ENCODE results near the gene SCUBE3. TPM values are rescaled to one million over a fixed set of nuclear protein-coding genes. Genes with fewer than 3 reads are reported as not detected.

The SCUBE3 gene
- total RNA-seq, 1 donor from 2014 or later, result 0.56 TPM

DNA sequence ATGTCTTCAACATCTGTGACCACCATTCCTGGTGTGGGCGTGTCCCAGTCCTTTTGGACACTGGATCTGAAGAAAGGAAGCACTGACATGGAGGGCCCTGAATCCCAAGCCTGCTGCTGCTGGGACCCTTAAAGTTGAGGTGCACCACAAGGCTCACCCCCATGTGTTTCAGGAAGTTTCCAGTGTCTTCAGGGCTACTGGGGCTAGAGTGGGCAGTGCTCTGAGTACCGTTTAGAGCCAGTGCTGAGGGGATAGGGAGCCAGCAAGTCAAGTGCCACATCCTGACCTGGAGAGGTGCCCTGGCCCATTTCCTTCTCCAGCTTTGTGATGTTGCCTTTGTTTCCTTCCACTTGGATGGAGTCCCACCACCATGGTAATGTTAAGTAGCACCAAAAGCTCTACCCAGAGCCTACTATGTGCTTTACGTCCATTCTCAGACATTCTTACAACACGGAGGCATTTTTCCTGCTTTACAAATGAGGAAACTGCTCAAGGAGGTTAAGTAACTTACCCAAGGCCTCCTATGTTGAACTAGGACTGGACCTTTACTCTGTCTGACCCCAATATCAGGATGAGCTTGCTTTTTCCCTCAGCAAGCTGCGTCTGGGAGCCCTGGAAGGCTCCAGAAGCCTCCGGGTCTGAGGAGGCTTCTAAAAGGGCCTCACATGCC lies 83.3 kb downstream of the SCUBE3 start:
- ATAC-seq, result no peak
- no peaks in the 10 kb centered on the region for H3K27me3 ChIP-seq (ENCODE audit: low read depth)
- DNase-seq, result no peak
- intact Hi-C loops (cut with DNase I), result no loop called here
- peaks cover 43% of the 10 kb centered on the region for H3K36me3 ChIP-seq
- no peaks in the 10 kb centered on the region for H3K9me3 ChIP-seq
- peak overlapping the region; percentile 61 for H3K4me3 ChIP-seq
- H3K4me1 ChIP-seq, result peaks cover 37% of the 10 kb centered on the region
- TF ChIP-seq, protein P1, sequence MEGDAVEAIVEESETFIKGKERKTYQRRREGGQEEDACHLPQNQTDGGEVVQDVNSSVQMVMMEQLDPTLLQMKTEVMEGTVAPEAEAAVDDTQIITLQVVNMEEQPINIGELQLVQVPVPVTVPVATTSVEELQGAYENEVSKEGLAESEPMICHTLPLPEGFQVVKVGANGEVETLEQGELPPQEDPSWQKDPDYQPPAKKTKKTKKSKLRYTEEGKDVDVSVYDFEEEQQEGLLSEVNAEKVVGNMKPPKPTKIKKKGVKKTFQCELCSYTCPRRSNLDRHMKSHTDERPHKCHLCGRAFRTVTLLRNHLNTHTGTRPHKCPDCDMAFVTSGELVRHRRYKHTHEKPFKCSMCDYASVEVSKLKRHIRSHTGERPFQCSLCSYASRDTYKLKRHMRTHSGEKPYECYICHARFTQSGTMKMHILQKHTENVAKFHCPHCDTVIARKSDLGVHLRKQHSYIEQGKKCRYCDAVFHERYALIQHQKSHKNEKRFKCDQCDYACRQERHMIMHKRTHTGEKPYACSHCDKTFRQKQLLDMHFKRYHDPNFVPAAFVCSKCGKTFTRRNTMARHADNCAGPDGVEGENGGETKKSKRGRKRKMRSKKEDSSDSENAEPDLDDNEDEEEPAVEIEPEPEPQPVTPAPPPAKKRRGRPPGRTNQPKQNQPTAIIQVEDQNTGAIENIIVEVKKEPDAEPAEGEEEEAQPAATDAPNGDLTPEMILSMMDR (IDR thresholded peaks at IDR 0.05), result no peak
- peak overlapping the region; percentile 87 for H3K27ac ChIP-seq

DNA sequence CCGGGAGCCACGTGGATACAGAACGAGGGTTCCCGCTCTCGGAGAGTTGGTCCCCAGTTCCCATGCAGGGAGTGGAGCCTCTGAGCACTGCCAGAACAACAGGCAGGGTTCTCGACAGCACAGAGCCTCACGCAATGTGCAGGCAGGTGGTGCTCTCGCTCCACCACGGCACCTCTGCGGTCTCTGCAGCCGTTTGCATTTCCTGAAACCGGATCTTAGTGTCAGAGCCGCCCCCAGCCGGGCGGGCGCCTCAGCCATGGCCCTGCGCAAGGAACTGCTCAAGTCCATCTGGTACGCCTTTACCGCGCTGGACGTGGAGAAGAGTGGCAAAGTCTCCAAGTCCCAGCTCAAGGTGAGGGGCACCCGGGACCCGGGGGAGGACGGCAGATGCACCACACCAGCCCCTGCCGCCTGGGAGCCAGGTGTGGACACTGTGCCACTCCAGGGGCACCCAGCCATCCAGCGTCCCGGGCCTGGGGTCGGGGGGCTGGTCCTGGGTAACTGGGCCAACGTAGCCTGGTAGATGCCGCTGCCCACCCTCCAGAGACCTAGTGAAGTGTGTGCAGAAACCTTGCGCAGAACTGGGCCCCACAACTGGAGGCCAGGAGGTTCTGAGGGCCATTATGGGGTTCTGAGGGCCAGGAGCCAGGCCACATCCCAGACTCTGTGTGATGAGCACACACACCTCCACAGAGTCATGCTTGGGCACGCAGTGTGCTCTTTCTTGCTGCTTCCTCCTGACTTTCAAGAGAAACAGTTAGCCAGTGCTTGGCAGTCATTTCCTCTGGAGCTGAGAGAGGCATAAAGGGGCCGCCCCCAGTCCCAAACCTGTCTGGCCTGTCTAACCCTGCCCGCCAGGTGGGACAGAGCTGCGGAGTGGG lies 84.1 kb downstream of the SCUBE3 start, which contains the start of gene DEF6:
Gene DEF6 (plus strand): TSS at position 218 of the 881 bp plus-strand sequence. CDS start 39 bp downstream, at position 257.
- DNase-seq (peak; percentile 92), ATAC-seq (peak; percentile 92)
- Histone ChIP-seq H3K4me1 (peaks cover 43% of the 10 kb centered on the region), H3K27me3 (ENCODE audit: low read depth) (no peaks in the 10 kb centered on the region), H3K9me3 (no peaks in the 10 kb centered on the region), H3K27ac (peak within 1 kb of the TSS; percentile 87), H3K36me3 (peaks cover 35% of the 10 kb centered on the region), H3K4me3 (peak within 1 kb of the TSS; percentile 61)
- TF ChIP-seq, protein P1 (IDR thresholded peaks at IDR 0.05), result peak; percentile 78
- intact Hi-C loops (cut with DNase I), result no loop called here

DNA sequence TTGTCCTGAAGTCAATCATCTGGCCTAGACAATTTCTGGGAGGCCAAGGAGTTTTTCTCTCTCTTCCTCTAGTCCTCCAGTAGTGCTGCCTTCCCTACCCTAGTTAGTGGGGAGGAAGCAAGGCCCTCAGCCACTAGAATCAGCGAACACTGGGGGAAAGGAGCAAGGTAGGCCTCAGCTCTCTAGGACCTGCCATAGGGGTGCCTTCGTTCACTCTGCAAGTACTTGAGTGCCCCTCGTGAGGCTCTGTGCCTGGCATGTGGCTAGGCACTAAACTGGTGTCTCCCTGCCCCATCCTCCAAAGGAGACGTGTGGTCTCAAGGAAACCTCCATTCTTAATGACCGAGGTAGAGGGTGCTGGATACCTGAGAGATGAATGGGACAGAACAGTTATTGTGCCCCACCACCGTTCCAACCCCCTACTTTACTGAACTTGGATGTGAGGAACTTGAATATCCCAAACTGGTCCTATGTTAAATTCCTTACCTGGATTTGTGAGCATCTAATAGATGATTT lies 84.9 kb downstream of the SCUBE3 start:
- H3K4me1 ChIP-seq, result peaks cover 51% of the 10 kb centered on the region
- DNase-seq, result no peak
- peaks cover 27% of the 10 kb centered on the region for H3K36me3 ChIP-seq
- no peak for ATAC-seq
- peak overlapping the region; percentile 61 for H3K4me3 ChIP-seq
- peak overlapping the region; percentile 87 for H3K27ac ChIP-seq
- H3K27me3 ChIP-seq (ENCODE audit: low read depth), result no peaks in the 10 kb centered on the region
- TF ChIP-seq, protein P1 (IDR thresholded peaks at IDR 0.05), result no peak
- no peaks in the 10 kb centered on the region for H3K9me3 ChIP-seq
- intact Hi-C loops (cut with DNase I), result no loop called here

DNA sequence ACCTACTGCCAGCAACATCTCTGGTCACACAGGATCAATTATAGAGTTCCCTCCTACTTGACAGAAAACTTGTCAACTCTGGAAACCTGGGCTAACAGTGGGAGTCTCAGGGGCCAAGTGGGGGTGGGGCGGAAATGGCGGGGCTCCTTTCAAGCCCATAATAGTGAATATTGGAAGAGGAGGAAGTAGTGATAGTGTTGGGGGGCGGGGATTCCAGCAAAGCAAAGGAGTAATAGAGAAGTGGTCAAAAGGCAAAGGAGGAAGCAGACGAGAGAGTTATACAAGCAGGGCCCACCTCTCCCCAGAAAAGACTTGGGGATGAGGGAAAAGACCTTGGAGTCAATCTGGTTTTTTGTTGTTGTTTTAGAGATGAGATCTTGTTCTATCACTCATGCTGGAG lies 85.9 kb downstream of the SCUBE3 start:
- H3K27ac ChIP-seq, result peak overlapping the region; percentile 87
- no peaks in the 10 kb centered on the region for H3K27me3 ChIP-seq (ENCODE audit: low read depth)
- DNase-seq (peak; percentile 67), ATAC-seq (peak in 1 of 2 donors; percentile 33)
- intact Hi-C loops (cut with DNase I), result no loop called here
- peaks cover 56% of the 10 kb centered on the region for H3K4me1 ChIP-seq
- TF ChIP-seq, protein P1 (IDR thresholded peaks at IDR 0.05), result no peak
- H3K36me3 ChIP-seq, result peaks cover 20% of the 10 kb centered on the region
- H3K4me3 ChIP-seq, result peak overlapping the region; percentile 61
- H3K9me3 ChIP-seq, result no peaks in the 10 kb centered on the region

DNA sequence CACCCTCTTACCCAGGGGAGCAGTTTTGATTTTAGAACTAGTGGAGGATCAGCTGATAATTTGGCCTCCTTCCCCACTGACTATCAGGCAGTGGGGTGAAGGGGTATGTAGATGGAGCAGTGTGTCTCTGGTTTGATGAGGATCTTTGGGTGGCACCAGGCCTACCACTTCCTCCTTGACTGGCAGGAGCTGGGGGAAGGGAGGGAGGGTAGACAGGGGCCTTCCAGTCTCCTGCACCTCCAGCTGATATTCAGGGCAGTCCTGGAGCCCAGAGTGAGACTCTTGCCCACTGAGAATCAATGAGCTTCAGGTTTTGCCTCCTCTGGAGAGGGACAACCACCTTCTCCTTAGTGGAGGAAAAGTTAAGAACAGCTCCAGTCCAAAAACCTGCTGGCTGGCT lies 87.1 kb downstream of the SCUBE3 start:
- Histone ChIP-seq H3K4me3 (peak overlapping the region; percentile 61), H3K27ac (peak overlapping the region; percentile 87), H3K36me3 (peaks cover 8% of the 10 kb centered on the region), H3K27me3 (ENCODE audit: low read depth) (no peaks in the 10 kb centered on the region), H3K9me3 (no peaks in the 10 kb centered on the region), H3K4me1 (peaks cover 56% of the 10 kb centered on the region)
- TF ChIP-seq, protein P1 (IDR thresholded peaks at IDR 0.05), result no peak
- intact Hi-C loops (cut with DNase I), result no loop called here
- no peak for ATAC-seq
- DNase-seq, result no peak

Other genes starting within 250 kb of the SCUBE3 start
- not detected for gene TCP11, start 72.6 kb upstream of the SCUBE3 start, total RNA-seq
- gene ZNF76, start 45.8 kb downstream of the SCUBE3 start, total RNA-seq, result 39.4 TPM
- 21.5 TPM for gene DEF6, start 83.9 kb downstream of the SCUBE3 start, total RNA-seq
- 30.2 TPM for gene PPARD, start 128.6 kb downstream of the SCUBE3 start, total RNA-seq
- 9.0 TPM for gene FANCE, start 238.4 kb downstream of the SCUBE3 start, total RNA-seq

Data from lower lobe of right lung (tissue), 2 donors.